Mesodermal cell (in vitro differentiated cells): ENCODE measurements around the gene COQ8B. TPM values are rescaled to one million over a fixed set of nuclear protein-coding genes. Genes with fewer than 3 reads are reported as not detected.
"Not testable (repeated sequence)": the region's sequence is repeated elsewhere in the genome, so short reads cannot be mapped to it uniquely, and the experiment has no call there.

Experiments used
- H3K27ac ChIP-seq: 2 replicates; pipeline ENCODE4 v1.7.0; 2013; ENCODE audit warnings: mild to moderate bottlenecking, low read depth, low read length, moderate library complexity; ENCODE audit not compliant: severe bottlenecking
- H3K36me3 ChIP-seq: 2 replicates; pipeline ENCODE4 v1.7.1; 2013; ENCODE audit warnings: mild to moderate bottlenecking, low read length, moderate library complexity; ENCODE audit not compliant: control insufficient read depth, insufficient read depth
- H3K4me1 ChIP-seq: one replicate; pipeline ENCODE4 v1.7.1; 2013; ENCODE audit warnings: mild to moderate bottlenecking, low read length; ENCODE audit not compliant: insufficient read depth, control insufficient read depth, poor library complexity, severe bottlenecking
- H3K4me3 ChIP-seq: 2 replicates; pipeline ENCODE4 v1.7.0; 2013; ENCODE audit warnings: low read length, control low read depth, mild to moderate bottlenecking; ENCODE audit not compliant: insufficient read depth, poor library complexity, severe bottlenecking; ENCODE audit errors: extremely low read depth
- H3K9me3 ChIP-seq: 2 replicates; pipeline ENCODE4 v1.7.1; 2013; ENCODE audit warnings: mild to moderate bottlenecking, low read length, moderate library complexity; ENCODE audit not compliant: control insufficient read depth
- WGBS, 2 experiments: methylation state at CpG; one replicate each; pipeline ENCODE4 v1.1.5; 2013; ENCODE audit warnings: missing lambda C conversion rate in 2 of 2; ENCODE audit not compliant: insufficient coverage in 2 of 2; 5-methylcytosine and 5-hydroxymethylcytosine counted together
- polyA plus RNA-seq, 2 experiments: library from polyadenylated mRNA; stranded (reverse); fragments of 50-300 nt; gene quantifications; one replicate each; pipeline ENCODE4 v1.2.3, GENCODE V29; 2013

COQ8B gene
- 28.6 TPM for polyA plus RNA-seq (2013, experiment 1 of 2)
- 31.7 TPM for polyA plus RNA-seq (2013, experiment 2 of 2)

GRCh38 chr19:40716482-40717324 lies at the start of gene COQ8B, which contains the start of gene ITPKC:
COQ8B (minus strand) TSS chr19:40716886; CDS start chr19:40714632, 2,254 bp downstream.
ITPKC (plus strand) TSS chr19:40717112; CDS start chr19:40717136, 24 bp downstream.
- H3K4me1 ChIP-seq: peaks cover 14% of the 10 kb centered on the region
- 0 to 1% methylated on average over 49 to 56 of the region's 76 CpGs for WGBS, 2 experiments
- H3K4me3 ChIP-seq: peak within 1 kb of the TSS; percentile 76
- peaks cover 21% of the 10 kb centered on the region for H3K36me3 ChIP-seq
- H3K9me3 ChIP-seq: no peaks in the 10 kb centered on the region
- H3K27ac ChIP-seq: peak within 1 kb of the TSS; percentile 99

- H3K4me3 ChIP-seq, H3K4me1 ChIP-seq, H3K9me3 ChIP-seq, H3K27ac ChIP-seq: not testable (repeated sequence)
- WGBS, 2 experiments: 95 to 97% methylated on average over 10 of the region's 13 CpGs
- peaks cover 75% of the 10 kb centered on the region for H3K36me3 ChIP-seq
Measured at GRCh38 chr19:40766385-40766784, 49.7 kb upstream of the COQ8B start.

GRCh38 chr19:40763963-40764362 lies 47.3 kb upstream of the COQ8B start:
- Histone ChIP-seq H3K4me1 (no peaks in the 10 kb centered on the region), H3K9me3 (no peaks in the 10 kb centered on the region), H3K27ac (no peak overlapping the region), H3K36me3 (peaks cover 93% of the 10 kb centered on the region), H3K4me3 (no peak overlapping the region)
- WGBS, 2 experiments: 91 to 100% methylated on average over 5 to 7 of the region's 10 CpGs

GRCh38 chr19:40763526-40763925 lies 46.8 kb upstream of the COQ8B start:
- Histone ChIP-seq H3K9me3 (no peaks in the 10 kb centered on the region), H3K36me3 (peaks cover 91% of the 10 kb centered on the region), H3K4me3 (no peak overlapping the region), H3K27ac (no peak overlapping the region), H3K4me1 (no peaks in the 10 kb centered on the region)
- 91 to 97% methylated on average over 4 to 7 of the region's 7 CpGs for WGBS, 2 experiments

- 94 to 96% methylated on average over 14 of the region's 17 CpGs for WGBS, 2 experiments
- Histone ChIP-seq H3K4me1 (no peaks in the 10 kb centered on the region), H3K4me3 (no peak overlapping the region), H3K36me3 (peaks cover 95% of the 10 kb centered on the region), H3K27ac (peak overlapping the region; percentile 41), H3K9me3 (no peaks in the 10 kb centered on the region)
Measured at GRCh38 chr19:40762754-40763470, 46.2 kb upstream of the COQ8B start.

GRCh38 chr19:40759352-40759751 lies 42.7 kb upstream of the COQ8B start:
- WGBS, 2 experiments: 97 to 99% methylated on average over 8 to 12 of the region's 13 CpGs
- Histone ChIP-seq H3K9me3 (no peaks in the 10 kb centered on the region), H3K27ac (no peak overlapping the region), H3K4me1 (peaks cover 20% of the 10 kb centered on the region), H3K36me3 (peaks cover 93% of the 10 kb centered on the region), H3K4me3 (no peak overlapping the region)

- Histone ChIP-seq H3K4me3 (no peak overlapping the region), H3K36me3 (peaks cover 92% of the 10 kb centered on the region), H3K27ac (no peak overlapping the region), H3K4me1 (peaks cover 23% of the 10 kb centered on the region), H3K9me3 (no peaks in the 10 kb centered on the region)
- 100% methylated on average over 3 of the region's 3 CpGs; no CpG with 5 or more reads in 1 of the 2 experiments for WGBS, 2 experiments
Measured at GRCh38 chr19:40758491-40758890, 41.8 kb upstream of the COQ8B start.

GRCh38 chr19:40756502-40757110 lies 39.9 kb upstream of the COQ8B start:
- Histone ChIP-seq H3K9me3 (no peaks in the 10 kb centered on the region), H3K36me3 (peaks cover 89% of the 10 kb centered on the region), H3K4me3 (no peak overlapping the region), H3K4me1 (peaks cover 23% of the 10 kb centered on the region), H3K27ac (no peak overlapping the region)
- 94 to 97% methylated on average over 7 to 10 of the region's 11 CpGs for WGBS, 2 experiments

- no peak overlapping the region for H3K4me3 ChIP-seq
- no peak overlapping the region for H3K27ac ChIP-seq
- H3K36me3 ChIP-seq: peaks cover 81% of the 10 kb centered on the region
- 95 to 100% methylated on average over 4 to 6 of the region's 8 CpGs for WGBS, 2 experiments
- H3K9me3 ChIP-seq: no peaks in the 10 kb centered on the region
- H3K4me1 ChIP-seq: peaks cover 23% of the 10 kb centered on the region
Measured at GRCh38 chr19:40755791-40756190, 39.1 kb upstream of the COQ8B start.

- H3K4me1 ChIP-seq: peaks cover 23% of the 10 kb centered on the region
- WGBS, 2 experiments: 100% methylated on average over 1 to 2 of the region's 3 CpGs
- H3K9me3 ChIP-seq: no peaks in the 10 kb centered on the region
- H3K36me3 ChIP-seq: peaks cover 76% of the 10 kb centered on the region
- no peak overlapping the region for H3K27ac ChIP-seq
- no peak overlapping the region for H3K4me3 ChIP-seq
Measured at GRCh38 chr19:40755248-40755624, 38.5 kb upstream of the COQ8B start.
